HepG2 (cell line): ENCODE data around the gene PHLPP2. TPM values are rescaled to one million over a fixed set of nuclear protein-coding genes. Genes with fewer than 3 reads are reported as not detected.

ENCODE experiments used
- ATAC-seq: fragments of 200-7000 bp; cut with Tn5 transposase; 3 replicates; pipeline ENCODE4 v1.9.1; 2020; ENCODE audit warnings: mild to moderate bottlenecking, moderate library complexity
- BruUV-seq: library from RNA; stranded (reverse); fragments of 400-500 nt; replicated peaks from 2 replicates; lab custom pipeline; 2021; lab: Mats Ljungman, UMichigan
- CTCF ChIA-PET: fragments of 300-600 bp; formaldehyde crosslinking; extraction: SDS; loops from one replicate; lab custom pipeline; 2021; ENCODE audit warnings: low total read pairs, inconsistent platforms, low intra/inter-chr PET ratio; lab: Yijun Ruan, JAX
- POLR2A ChIA-PET: fragments of 350-600 bp; sonication (Branson Sonifier 250); formaldehyde crosslinking; loops from one replicate; lab custom pipeline; 2020; ENCODE audit warnings: antibody characterized with exemption, inconsistent platforms; lab: Yijun Ruan, JAX
- DNase-seq: peaks from one replicate; pipeline ENCODE4 v3.0.0-alpha.2; 2015; ENCODE audit warnings: low spot score
- FAIRE-seq: peaks from 3 replicates; lab custom pipeline; 2011; peaks lifted over from hg19 to GRCh38; lab: Jason Lieb, UNC
- H2AFZ ChIP-seq: one replicate; pipeline ENCODE4 v1.6.1; 2011; ENCODE audit warnings: low read length, inconsistent platforms
- H3K27ac ChIP-seq: fragments of 300-600 bp; 3 replicates; pipeline ENCODE4 v1.8.0; 2011; ENCODE audit warnings: mixed run types, mild to moderate bottlenecking, mixed read lengths, low read length, inconsistent platforms; ENCODE audit not compliant: insufficient read depth; ENCODE audit errors: extremely low read length
- H3K27me3 ChIP-seq, 2 experiments: fragments of 200-600 bp in 1 of 2; 2 replicates in 1 of 2; 3 replicates in 1 of 2; pipeline versions ENCODE4 v1.6.0 to v1.8.0; 2011; ENCODE audit warnings: low read length in 2 of 2, mild to moderate bottlenecking in 2 of 2, moderate library complexity in 2 of 2, inconsistent platforms in 1 of 2; ENCODE audit not compliant: insufficient read depth in 2 of 2, control insufficient read depth in 1 of 2
- H3K36me3 ChIP-seq, 2 experiments: fragments of 200-600 bp in 1 of 2; replicated peaks in 1 of 2; 2 replicates in 1 of 2; 3 replicates in 1 of 2; pipeline versions ENCODE4 v1.5.1 to v1.8.0; 2011; ENCODE audit warnings: low read length in 2 of 2, inconsistent platforms in 1 of 2; ENCODE audit not compliant: insufficient read depth in 2 of 2, control insufficient read depth in 1 of 2
- H3K4me1 ChIP-seq: 2 replicates; pipeline ENCODE4 v1.5.1; 2012; ENCODE audit warnings: low read length, inconsistent platforms; ENCODE audit not compliant: insufficient read depth
- H3K4me2 ChIP-seq: 2 replicates; pipeline ENCODE4 v1.6.0; 2011; ENCODE audit warnings: low read depth, low read length, inconsistent platforms
- H3K4me3 ChIP-seq, 3 experiments: fragments of 200-600 bp in 1 of 3; sonication (generic), shearing (Covaris generic) in 1 of 3; replicated peaks in 1 of 3; 2 replicates each; pipeline ENCODE4 v1.5.1; 2011 to 2016; ENCODE audit warnings: low read length in 3 of 3, inconsistent platforms in 2 of 3, low read depth in 2 of 3, mild to moderate bottlenecking in 2 of 3, control low read depth in 1 of 3, mixed read lengths in 1 of 3; ENCODE audit not compliant: insufficient read depth in 1 of 3
- H3K79me2 ChIP-seq: one replicate; pipeline ENCODE4 v1.6.1; 2011; ENCODE audit warnings: low read length, inconsistent platforms; ENCODE audit not compliant: insufficient read depth
- H3K9ac ChIP-seq: 2 replicates; pipeline ENCODE4 v1.6.0; 2011; ENCODE audit warnings: mild to moderate bottlenecking, low read depth, low read length, inconsistent platforms; ENCODE audit not compliant: insufficient read depth
- H3K9me3 ChIP-seq: 2 replicates; pipeline ENCODE4 v1.5.1; 2012; ENCODE audit warnings: mild to moderate bottlenecking, low read length
- H4K20me1 ChIP-seq: 2 replicates; pipeline ENCODE4 v1.6.0; 2011; ENCODE audit warnings: inconsistent platforms, mild to moderate bottlenecking, low read length, moderate library complexity; ENCODE audit not compliant: insufficient read depth
- BRCA1 ChIP-seq: sonication (generic); formaldehyde crosslinking; IDR thresholded peaks from 2 replicates; pipeline ENCODE4 v1.4.0; 2020; ENCODE audit warnings: missing genetic modification reagents
- HMGA1 ChIP-seq: sonication (generic); formaldehyde crosslinking; conservative IDR thresholded peaks from 2 replicates; pipeline ENCODE4 v1.4.0; 2020; ENCODE audit warnings: missing genetic modification reagents
- HOXA5 ChIP-seq: sonication (generic); formaldehyde crosslinking; IDR thresholded peaks from 2 replicates; pipeline ENCODE4 v1.4.0; 2020; ENCODE audit warnings: missing genetic modification reagents
- ZBTB42 ChIP-seq: sonication (generic); formaldehyde crosslinking; IDR thresholded peaks from 2 replicates; pipeline ENCODE4 v1.5.0; 2020; ENCODE audit warnings: mild to moderate bottlenecking, missing genetic modification reagents
- ZNF720 ChIP-seq: sonication (generic); formaldehyde crosslinking; IDR thresholded peaks from 2 replicates; pipeline ENCODE4 v1.4.0; 2020; ENCODE audit warnings: missing genetic modification reagents
- WGBS: methylation state at CpG from one replicate; pipeline ENCODE4 v1.1.6; 2017; ENCODE audit warnings: low lambda C conversion rate; 5-methylcytosine and 5-hydroxymethylcytosine counted together
- in situ Hi-C: cut with HindIII; loops from 2 replicates; pipeline ENCODE4 v1.10.0; 2017; ENCODE audit warnings: low pct_unique_long_range_greater_than_20kb; ENCODE audit not compliant: extremely low pct_ligation_motif_present
- intact Hi-C: fragments of 100-400 bp; cut with micrococcal nuclease; formaldehyde crosslinking; loops from one replicate; pipeline ENCODE4 v1.10.0; 2022; ENCODE audit not compliant: unreplicated experiment
- polyA plus RNA-seq, 8 experiments: library from polyadenylated mRNA; depleted of rRNA in 3 of 8; stranded (reverse) in 7 of 8; unstranded in 1 of 8; fragments of >200 nt; fragmentation: Illumina TruSeq in 4 of 8; extraction: Trizol in 4 of 8; gene quantifications; 2 replicates each; pipeline versions ENCODE4 v1.2.1 to v1.2.3, GENCODE V29; 2011 to 2016; ENCODE audit warnings: low read depth in 4 of 8, missing spikeins in 1 of 8, mixed read lengths in 1 of 8; ENCODE audit not compliant: insufficient read depth in 1 of 8
- total RNA-seq, 5 experiments: library from RNA; depleted of rRNA; stranded (reverse); fragments of >200 nt; fragmentation: Illumina TruSeq; extraction: Trizol; gene quantifications; 2 replicates each; pipeline ENCODE4 v1.2.3, GENCODE V29; 2016; ENCODE audit warnings: low read depth in 1 of 5
- TF ChIP-seq, protein P1 (sequence below): IDR thresholded peaks from 2 replicates; pipeline ENCODE4 v1.6.1; 2016; ENCODE audit warnings: missing compliant biosample characterization, missing genetic modification reagents, borderline replicate concordance
- TF ChIP-seq, protein P2 (sequence below): sonication (generic); formaldehyde crosslinking; IDR thresholded peaks from 2 replicates; pipeline ENCODE4 v1.5.0; 2020; ENCODE audit warnings: mild to moderate bottlenecking, missing genetic modification reagents, borderline replicate concordance

The PHLPP2 gene
- total and polyA plus RNA-seq, 2 of the 13 experiments (the other 11 are each of a cell fraction or from before 2014, with no cell fraction given), result 8.9 TPM

DNA sequence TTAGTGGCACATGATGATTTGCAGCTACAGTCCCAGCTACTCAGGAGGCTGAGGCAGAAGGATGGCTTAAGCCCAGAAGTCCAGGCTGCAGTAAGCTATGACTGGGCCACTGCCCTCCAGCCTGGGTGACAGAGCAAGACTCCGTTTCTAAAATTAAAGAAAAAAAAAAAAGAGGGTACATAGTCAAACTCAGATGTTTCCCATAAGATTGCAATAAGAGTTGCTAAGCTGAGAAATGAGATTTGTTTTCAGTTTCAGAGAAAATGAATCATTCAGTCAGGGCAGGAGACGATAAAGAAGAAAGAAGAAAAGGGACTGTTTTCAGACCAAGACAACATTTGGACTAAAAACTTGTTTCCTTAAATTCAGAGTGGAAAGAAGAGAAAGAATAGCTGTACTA, 30.2 kb upstream of the PHLPP2 start:
- ATAC-seq (no peak), FAIRE-seq (no peak), DNase-seq (no peak)
- ChIA-PET POLR2A (no interaction called here), CTCF (no interaction called here)
- peaks cover 5% of the 10 kb centered on the region; the same call in 1 of the 2 replicates for H4K20me1 ChIP-seq
- peaks cover 19 to 74% of the 10 kb centered on the region in 2 experiments for H3K36me3 ChIP-seq
- no peaks in the 10 kb centered on the region for H3K27me3 ChIP-seq
- no peak overlapping the region for H3K4me3 ChIP-seq
- 99% methylated on average over 2 of the region's 2 CpGs for WGBS
- in situ Hi-C loops (no loop called here), intact Hi-C loops (no loop called here)
- no peaks in the 10 kb centered on the region for H3K79me2 ChIP-seq
- H3K27ac ChIP-seq, result no peak overlapping the region
- H3K9ac ChIP-seq, result no peak overlapping the region
- H3K4me1 ChIP-seq, result peaks cover 17% of the 10 kb centered on the region
- no peak overlapping the region for H2AFZ ChIP-seq
- H3K9me3 ChIP-seq, result no peaks in the 10 kb centered on the region
- BruUV-seq, result no TSS peak
- no peak overlapping the region for H3K4me2 ChIP-seq
- TF ChIP-seq ZBTB42 (CRISPR knock-in tag), result no peak

DNA sequence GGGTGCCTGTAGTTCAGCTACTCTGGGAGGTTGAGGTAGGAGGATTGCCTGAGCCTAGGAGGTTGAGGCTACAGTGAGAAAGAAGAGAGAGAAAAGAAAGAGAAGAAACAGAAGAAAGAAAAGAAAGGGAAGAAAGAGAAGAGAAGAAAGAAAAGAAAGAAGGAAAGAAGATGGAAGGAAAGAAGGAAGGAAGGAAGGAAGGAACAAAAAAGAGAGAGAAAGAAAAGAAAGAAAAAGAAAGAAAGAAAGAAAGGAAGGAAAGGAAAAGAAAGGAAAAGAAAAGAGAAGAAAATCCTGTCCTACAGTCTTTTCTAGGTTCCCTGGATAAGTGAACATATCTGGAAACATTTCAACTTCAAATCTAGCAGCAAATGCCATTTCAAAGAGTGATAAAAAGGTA, 29.6 kb upstream of the PHLPP2 start:
- no peak for DNase-seq
- Histone ChIP-seq H3K27ac (no peak overlapping the region), H3K9ac (no peak overlapping the region), H4K20me1 (peaks cover 5% of the 10 kb centered on the region; the same call in 1 of the 2 replicates), H3K4me2 (no peak overlapping the region), H2AFZ (no peak overlapping the region), H3K36me3 (peaks cover 22 to 80% of the 10 kb centered on the region in 2 experiments), H3K9me3 (no peaks in the 10 kb centered on the region), H3K27me3 (no peaks in the 10 kb centered on the region), H3K79me2 (no peaks in the 10 kb centered on the region), H3K4me1 (peaks cover 16% of the 10 kb centered on the region), H3K4me3 (no peak overlapping the region)
- FAIRE-seq, result no peak
- BruUV-seq, result no TSS peak
- CTCF ChIA-PET, result no interaction called here
- intact Hi-C loops (no loop called here), in situ Hi-C loops (no loop called here)
- POLR2A ChIA-PET, result no interaction called here
- no peak for ATAC-seq
- TF ChIP-seq BRCA1 (no peak), HOXA5 (no peak), ZNF720 (CRISPR knock-in tag) (no peak), HMGA1 (CRISPR knock-in tag) (no peak)
- TF ChIP-seq, protein P1, sequence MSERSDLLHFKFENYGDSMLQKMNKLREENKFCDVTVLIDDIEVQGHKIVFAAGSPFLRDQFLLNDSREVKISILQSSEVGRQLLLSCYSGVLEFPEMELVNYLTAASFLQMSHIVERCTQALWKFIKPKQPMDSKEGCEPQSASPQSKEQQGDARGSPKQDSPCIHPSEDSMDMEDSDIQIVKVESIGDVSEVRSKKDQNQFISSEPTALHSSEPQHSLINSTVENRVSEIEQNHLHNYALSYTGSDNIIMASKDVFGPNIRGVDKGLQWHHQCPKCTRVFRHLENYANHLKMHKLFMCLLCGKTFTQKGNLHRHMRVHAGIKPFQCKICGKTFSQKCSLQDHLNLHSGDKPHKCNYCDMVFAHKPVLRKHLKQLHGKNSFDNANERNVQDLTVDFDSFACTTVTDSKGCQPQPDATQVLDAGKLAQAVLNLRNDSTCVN (CRISPR knock-in tag), result no peak
- TF ChIP-seq, protein P2, sequence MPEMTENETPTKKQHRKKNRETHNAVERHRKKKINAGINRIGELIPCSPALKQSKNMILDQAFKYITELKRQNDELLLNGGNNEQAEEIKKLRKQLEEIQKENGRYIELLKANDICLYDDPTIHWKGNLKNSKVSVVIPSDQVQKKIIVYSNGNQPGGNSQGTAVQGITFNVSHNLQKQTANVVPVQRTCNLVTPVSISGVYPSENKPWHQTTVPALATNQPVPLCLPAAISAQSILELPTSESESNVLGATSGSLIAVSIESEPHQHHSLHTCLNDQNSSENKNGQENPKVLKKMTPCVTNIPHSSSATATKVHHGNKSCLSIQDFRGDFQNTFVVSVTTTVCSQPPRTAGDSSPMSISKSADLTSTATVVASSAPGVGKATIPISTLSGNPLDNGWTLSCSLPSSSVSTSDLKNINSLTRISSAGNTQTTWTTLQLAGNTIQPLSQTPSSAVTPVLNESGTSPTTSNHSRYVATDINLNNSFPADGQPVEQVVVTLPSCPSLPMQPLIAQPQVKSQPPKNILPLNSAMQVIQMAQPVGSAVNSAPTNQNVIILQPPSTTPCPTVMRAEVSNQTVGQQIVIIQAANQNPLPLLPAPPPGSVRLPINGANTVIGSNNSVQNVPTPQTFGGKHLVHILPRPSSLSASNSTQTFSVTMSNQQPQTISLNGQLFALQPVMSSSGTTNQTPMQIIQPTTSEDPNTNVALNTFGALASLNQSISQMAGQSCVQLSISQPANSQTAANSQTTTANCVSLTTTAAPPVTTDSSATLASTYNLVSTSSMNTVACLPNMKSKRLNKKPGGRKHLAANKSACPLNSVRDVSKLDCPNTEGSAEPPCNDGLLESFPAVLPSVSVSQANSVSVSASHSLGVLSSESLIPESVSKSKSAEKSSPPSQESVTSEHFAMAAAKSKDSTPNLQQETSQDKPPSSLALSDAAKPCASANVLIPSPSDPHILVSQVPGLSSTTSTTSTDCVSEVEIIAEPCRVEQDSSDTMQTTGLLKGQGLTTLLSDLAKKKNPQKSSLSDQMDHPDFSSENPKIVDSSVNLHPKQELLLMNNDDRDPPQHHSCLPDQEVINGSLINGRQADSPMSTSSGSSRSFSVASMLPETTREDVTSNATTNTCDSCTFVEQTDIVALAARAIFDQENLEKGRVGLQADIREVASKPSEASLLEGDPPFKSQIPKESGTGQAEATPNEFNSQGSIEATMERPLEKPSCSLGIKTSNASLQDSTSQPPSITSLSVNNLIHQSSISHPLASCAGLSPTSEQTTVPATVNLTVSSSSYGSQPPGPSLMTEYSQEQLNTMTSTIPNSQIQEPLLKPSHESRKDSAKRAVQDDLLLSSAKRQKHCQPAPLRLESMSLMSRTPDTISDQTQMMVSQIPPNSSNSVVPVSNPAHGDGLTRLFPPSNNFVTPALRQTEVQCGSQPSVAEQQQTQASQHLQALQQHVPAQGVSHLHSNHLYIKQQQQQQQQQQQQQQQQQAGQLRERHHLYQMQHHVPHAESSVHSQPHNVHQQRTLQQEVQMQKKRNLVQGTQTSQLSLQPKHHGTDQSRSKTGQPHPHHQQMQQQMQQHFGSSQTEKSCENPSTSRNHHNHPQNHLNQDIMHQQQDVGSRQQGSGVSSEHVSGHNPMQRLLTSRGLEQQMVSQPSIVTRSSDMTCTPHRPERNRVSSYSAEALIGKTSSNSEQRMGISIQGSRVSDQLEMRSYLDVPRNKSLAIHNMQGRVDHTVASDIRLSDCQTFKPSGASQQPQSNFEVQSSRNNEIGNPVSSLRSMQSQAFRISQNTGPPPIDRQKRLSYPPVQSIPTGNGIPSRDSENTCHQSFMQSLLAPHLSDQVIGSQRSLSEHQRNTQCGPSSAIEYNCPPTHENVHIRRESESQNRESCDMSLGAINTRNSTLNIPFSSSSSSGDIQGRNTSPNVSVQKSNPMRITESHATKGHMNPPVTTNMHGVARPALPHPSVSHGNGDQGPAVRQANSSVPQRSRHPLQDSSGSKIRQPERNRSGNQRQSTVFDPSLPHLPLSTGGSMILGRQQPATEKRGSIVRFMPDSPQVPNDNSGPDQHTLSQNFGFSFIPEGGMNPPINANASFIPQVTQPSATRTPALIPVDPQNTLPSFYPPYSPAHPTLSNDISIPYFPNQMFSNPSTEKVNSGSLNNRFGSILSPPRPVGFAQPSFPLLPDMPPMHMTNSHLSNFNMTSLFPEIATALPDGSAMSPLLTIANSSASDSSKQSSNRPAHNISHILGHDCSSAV (CRISPR knock-in tag), result no peak
